Measurements from ENCODE around the gene TAS1R2.
"Not testable (repeated sequence)": the region's sequence is repeated elsewhere in the genome, so short reads cannot be mapped to it uniquely, and the experiment has no call there.

TAS1R2 gene
- 0 to 0.77 (median 0) reads per million in 17 experiments for total RNA-seq

- no peak for DNase-seq
These were observed at the start of gene TAS1R2 for GRCh38 chr1:18859560-18859959. TSS of gene TAS1R2 (minus strand) at chr1:18859660. CDS start at chr1:18859660, 0 bp downstream.

- peak in 3 of 4 experiments; percentile 54 to 74 (median 71) for DNase-seq
These were observed 48.7 kb upstream of the TAS1R2 start for GRCh38 chr1:18907917-18908845.

GRCh38 chr1:18907021-18907916, 47.8 kb upstream of the TAS1R2 start:
- DNase-seq = peak; percentile 74 to 89 (median 84)

- DNase-seq = no peak
These were observed 43.9 kb upstream of the TAS1R2 start for GRCh38 chr1:18903291-18903756.

- peak; percentile 96 to 99 (median 98) for DNase-seq
These were observed 43.2 kb upstream of the TAS1R2 start, which contains the start of gene ALDH4A1 for GRCh38 chr1:18902523-18903290. TSS of gene ALDH4A1 (minus strand) at chr1:18902555. CDS start at chr1:18902523, 32 bp downstream.

- DNase-seq = peak in 3 of 4 experiments; percentile 44 to 50 (median 47)
These were observed 42.6 kb upstream of the TAS1R2 start for GRCh38 chr1:18901952-18902522.

- DNase-seq = peak in 3 of 4 experiments; percentile 33 to 50 (median 40)
These were observed 41.9 kb upstream of the TAS1R2 start for GRCh38 chr1:18901147-18901951.

- DNase-seq = no peak
These were observed 40.9 kb upstream of the TAS1R2 start for GRCh38 chr1:18900303-18900841.

GRCh38 chr1:18899363-18900049, 40.0 kb upstream of the TAS1R2 start:
- peak in 2 of 4 experiments; percentile 17 to 22 for DNase-seq

- no peak for DNase-seq
These were observed 39.1 kb upstream of the TAS1R2 start for GRCh38 chr1:18898567-18898966.

- DNase-seq = no peak
These were observed 35.9 kb upstream of the TAS1R2 start for GRCh38 chr1:18895317-18895716.

- DNase-seq = no peak
These were observed 33.7 kb upstream of the TAS1R2 start for GRCh38 chr1:18893120-18893519.

- not testable (repeated sequence) for DNase-seq
These were observed 32.4 kb upstream of the TAS1R2 start for GRCh38 chr1:18891858-18892257.

GRCh38 chr1:18891426-18891780, 31.9 kb upstream of the TAS1R2 start:
- peak; percentile 50 to 75 (median 62) for DNase-seq

GRCh38 chr1:18890706-18891425, 31.4 kb upstream of the TAS1R2 start:
- no peak for DNase-seq

- DNase-seq = no peak
These were observed 26.5 kb upstream of the TAS1R2 start for GRCh38 chr1:18886003-18886335.

GRCh38 chr1:18885311-18886002, 26.0 kb upstream of the TAS1R2 start:
- no peak for DNase-seq

- DNase-seq = no peak
These were observed 25.3 kb upstream of the TAS1R2 start for GRCh38 chr1:18884727-18885126.

- no peak for DNase-seq
These were observed 24.9 kb upstream of the TAS1R2 start for GRCh38 chr1:18884419-18884717.

Measured in suppressor macrophage (primary cell).